SK-N-SH treated with all-trans-retinoic acid at 6 μM for 48 hours (cell line): ENCODE results near the gene TNP2.

Experiments used
- PATZ1 ChIP-seq: fragments of 250-450 bp; sonication (Bioruptor Pico); IDR thresholded peaks from 2 replicates; pipeline ENCODE4 v1.8.0; 2020; ENCODE audit warnings: mild to moderate bottlenecking, moderate library complexity, borderline replicate concordance
- RARB ChIP-seq: fragments of 250-450 bp; sonication (Bioruptor Pico); IDR thresholded peaks from 2 replicates; pipeline ENCODE4 v1.8.0; 2021; ENCODE audit warnings: mild to moderate bottlenecking, moderate library complexity
- ZC3H10 ChIP-seq: fragments of 250-450 bp; sonication (Bioruptor Pico); IDR thresholded peaks from 2 replicates; pipeline ENCODE4 v1.5.1; 2021; ENCODE audit warnings: mild to moderate bottlenecking, moderate library complexity

- no peak for TF ChIP-seq ZC3H10
- no peak for TF ChIP-seq RARB
- TF ChIP-seq PATZ1 (CRISPR knock-in tag): no peak
Measured at GRCh38 chr16:11218604-11218962, 50.5 kb downstream of the TNP2 start.
